Activated CD4-positive, alpha-beta T cell treated with anti-CD3 and anti-CD28 coated beads, Interleukin-2, amount 50 U/mL, for 48 hours (primary cell): ENCODE results near the gene ASCL1.

Source experiments
- DNase-seq, 2 experiments: peaks; one replicate each; pipeline ENCODE4 v3.0.0-alpha.2; 2020

Gene ASCL1

DNA sequence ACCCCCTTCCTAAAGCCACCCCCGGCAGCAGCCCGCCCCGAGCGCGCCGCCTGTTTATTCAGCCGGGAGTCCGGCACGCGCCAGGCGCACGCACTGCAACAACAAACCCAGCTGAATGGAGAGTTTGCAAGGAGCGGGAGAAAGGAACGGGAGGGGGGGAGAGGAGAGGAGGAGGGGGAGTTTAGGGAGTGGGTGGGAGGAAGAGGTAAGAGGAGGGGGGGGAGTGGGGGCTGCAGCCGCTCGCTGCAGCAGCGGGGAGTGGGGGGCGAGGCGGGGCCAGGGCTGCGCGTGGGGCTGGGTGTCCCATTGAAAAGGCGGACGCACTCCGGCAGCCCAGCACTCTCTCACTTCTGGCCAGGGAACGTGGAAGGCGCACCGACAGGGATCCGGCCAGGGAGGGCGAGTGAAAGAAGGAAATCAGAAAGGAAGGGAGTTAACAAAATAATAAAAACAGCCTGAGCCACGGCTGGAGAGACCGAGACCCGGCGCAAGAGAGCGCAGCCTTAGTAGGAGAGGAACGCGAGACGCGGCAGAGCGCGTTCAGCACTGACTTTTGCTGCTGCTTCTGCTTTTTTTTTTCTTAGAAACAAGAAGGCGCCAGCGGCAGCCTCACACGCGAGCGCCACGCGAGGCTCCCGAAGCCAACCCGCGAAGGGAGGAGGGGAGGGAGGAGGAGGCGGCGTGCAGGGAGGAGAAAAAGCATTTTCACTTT is at the start of gene ASCL1:
Gene ASCL1 (plus strand): TSS at position 336 of the 712 bp plus-strand sequence. CDS start 571 bp downstream, outside the sequence.
- DNase-seq, result no peak

DNA sequence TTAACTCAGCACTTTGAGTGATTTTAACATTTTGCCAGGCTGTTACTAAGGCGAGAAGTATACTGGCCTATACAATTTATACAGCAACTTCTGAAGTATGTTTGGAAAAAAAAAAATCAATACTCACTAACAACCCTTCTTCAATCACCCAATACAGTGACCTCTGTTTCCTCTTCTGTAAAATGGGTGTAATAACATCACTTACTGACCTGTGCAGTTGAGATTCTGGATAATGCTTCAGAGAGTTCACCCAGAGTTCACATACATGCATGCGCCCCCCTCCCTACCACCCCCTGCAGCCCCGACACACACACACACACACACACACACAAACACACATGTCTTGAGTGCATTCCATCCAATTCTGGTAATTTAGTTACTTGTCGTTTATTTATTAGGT is 49.6 kb upstream of the ASCL1 start:
- DNase-seq, result no peak

DNA sequence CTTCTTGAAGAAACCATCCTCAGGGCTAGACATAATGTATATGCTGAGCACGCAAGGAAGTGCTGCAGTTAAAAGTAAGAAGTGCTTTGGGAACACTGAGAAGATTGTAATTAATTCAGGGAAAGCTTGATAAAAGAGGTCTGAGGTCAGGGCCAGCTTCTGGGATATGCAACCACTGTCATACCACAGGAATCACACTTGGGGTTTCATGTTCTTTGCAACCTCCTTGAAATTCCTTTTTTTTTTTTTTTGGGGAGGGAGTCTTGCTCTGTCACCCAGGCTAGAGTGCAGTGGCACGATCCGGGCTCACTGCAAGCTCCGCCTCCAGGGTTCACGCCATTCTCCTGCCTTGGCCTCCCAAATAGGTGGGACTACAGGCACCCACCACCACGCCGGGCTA is 47.3 kb upstream of the ASCL1 start:
- DNase-seq, result no peak

DNA sequence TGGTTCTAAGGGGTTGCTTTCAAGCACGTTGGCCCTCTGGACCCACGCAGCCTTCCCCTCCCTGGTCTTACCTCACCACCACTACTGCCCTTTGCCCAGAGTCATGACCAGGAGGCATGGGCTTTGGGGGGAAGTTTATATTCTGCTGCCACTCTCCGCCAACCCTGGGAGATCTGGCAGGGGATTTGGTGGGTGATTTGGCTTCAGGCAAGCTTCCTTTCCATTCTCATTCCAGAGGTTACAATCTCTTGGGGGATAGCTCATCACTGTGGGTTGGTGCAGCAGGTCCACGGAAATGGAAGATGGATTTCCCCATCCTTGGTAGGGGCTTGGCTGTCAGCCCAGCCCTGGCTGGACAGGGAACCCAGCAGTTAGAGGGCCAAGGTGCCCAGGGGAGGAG is 46.7 kb upstream of the ASCL1 start:
- DNase-seq, result no peak

DNA sequence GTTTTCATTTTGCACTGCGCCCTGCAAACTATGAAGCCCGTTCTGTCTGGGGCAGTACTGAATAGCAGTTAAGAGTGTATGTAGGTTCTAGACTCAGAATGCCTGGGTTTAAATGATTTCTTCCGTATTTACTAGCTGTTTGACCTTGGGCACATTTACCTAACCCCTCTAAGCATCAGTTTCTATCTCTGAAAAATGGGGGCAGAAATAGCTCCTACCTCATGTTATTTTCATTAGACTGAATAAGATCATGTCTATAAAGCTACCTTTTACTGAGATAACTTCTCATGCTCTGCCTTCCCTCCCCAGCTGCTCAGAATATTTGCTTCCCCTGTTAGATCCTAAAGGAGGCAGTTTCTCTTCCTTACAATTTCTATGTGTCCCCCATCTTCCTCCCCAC is 46.2 kb upstream of the ASCL1 start:
- DNase-seq, result no peak

DNA sequence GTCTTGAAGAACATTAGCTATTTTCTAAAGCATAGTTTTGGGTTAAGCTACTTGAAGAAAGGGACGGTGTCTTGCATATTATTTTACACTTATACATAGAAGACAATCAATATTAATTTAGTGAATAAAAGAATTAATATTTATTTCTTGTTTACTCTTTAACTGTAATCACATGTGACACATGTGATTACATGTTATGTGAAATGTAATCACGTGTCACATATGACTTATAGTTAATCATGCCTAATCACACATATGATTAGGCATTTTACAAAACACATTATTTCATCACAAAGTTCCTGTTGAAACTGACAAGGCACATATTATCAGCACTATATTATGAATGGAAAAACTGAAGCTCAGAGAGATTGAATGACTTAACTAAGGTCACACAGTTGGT is 45.2 kb upstream of the ASCL1 start:
- no peak for DNase-seq

DNA sequence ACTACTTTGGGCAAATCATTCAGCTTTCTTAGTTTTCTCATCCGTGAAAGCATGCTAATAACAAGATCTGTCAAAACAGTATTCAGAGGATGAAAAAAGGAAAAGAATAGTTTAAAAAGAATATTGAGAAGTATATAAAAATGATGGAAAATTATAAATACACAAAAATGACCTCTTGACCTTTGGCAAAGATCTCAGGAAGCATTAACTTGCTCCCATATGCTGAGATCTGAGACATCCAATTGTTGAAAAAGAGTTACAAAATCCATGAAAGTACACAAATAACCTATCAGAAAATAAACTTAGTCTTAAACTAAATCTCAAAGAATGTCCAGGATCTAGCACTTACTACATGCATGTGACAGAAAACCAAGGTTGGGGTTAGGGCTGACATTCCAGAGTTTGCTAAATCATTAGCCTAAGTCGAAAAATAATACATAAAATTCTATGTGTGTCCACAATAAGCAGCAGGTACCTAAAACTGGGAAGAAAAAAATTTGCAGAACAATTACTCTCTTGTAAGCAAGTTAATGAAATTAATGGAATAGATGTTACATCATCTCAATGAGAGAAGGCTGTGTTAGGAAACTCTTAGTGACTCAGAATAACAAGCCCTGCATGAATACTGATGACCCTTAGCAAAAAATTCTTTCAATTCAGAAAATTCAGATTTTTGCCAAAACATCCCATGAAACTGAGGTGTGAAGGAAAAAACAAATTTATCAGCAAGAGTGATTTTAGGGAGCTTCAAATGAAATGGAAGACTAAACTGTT is 43.8 kb upstream of the ASCL1 start:
- DNase-seq, result no peak

DNA sequence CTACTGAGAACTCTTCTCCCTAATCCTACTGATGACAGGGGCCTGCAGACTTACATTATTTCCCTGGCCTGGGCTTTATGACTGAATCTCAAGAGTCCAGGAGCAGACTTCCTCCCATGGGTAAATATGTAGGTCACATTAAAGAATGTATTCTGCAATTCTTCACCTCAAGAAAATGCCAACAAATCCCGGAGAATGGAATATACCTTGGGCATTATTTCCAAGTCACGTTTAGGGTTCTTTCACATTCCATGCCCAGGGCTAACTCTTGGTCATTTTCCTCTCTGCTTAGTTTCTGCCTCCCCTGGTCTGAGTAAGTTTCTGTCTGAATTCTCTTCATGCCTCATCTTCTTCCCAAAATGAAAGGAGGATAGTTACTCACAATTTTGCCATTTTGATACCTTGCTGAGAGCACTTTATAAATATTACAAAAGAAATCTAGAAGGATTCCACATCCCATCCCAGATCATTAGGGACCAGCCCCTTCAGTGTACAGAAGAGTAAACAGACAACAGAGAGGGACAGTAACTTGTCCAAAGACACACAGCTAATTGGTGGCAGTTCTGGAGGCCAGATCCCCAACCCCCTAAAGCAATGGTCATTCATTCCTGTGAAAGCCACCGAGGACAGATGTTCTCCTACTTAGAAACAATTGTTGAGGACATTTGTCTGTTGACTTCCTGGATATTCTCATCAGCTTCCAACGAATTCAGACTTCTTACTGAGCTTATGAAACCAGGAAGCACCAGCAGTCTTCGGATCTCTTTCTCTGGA is 41.0 kb upstream of the ASCL1 start:
- no peak for DNase-seq

DNA sequence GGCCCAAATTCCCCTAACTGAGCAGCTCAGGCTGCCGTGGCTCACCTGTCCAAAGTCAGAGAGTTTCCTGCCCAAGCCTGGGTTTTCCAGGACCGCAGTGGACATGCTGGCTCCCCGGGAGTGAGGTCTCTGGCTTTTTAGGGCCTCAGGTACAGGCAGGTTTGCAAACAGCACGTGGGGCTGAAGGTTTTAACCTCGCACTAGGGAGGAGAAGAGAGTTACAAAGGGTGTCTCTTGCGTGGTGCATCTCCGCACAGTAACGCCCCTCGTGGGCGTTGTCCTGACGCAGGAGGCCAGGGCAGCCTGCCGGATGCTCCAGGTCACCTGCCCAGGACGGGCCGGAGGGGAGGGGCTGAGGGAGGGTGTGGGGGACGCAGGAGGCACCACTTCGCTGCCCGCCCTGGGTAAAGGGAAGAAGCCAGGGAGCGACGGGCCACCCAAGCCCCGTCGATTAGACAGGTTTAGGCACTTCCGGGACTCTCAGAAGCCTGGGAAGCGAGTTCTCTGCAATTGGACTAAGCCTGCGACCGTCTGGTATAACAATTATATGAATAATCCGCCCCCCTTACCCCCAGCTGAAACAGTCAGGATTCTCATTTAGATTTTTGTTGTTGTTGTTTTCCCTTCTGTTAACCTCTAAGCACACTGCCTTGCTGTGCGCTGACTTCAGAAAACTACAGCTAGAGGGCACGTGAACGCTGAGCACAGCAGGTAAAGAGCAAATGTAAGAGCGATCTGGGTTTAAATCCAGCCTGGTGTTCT is 40.3 kb upstream of the ASCL1 start, which contains the start of gene PAH:
Gene PAH (minus strand): TSS at position 219 of the 762 bp plus-strand sequence. CDS start 114 bp downstream, at position 105.
- DNase-seq, result peak in 1 of 2 experiments; percentile 4

DNA sequence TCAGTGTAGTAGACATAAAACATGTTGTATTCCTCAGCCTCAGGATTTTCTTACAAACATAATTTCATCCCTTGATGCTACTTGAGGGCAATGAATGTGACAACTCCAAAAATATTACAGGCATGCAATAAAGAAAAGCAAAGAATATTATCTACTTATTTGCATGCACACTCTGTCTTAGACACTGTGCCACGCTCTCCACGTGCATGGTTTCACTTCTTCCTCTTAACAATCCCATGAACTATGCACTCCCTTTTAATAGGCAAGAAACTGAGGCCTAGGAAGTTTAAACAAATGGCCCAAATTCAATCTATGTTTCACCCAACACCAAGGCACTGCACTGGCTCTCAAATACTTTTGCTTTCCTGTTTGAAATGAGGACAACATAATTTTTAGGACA is 38.6 kb upstream of the ASCL1 start:
- no peak for DNase-seq

DNA sequence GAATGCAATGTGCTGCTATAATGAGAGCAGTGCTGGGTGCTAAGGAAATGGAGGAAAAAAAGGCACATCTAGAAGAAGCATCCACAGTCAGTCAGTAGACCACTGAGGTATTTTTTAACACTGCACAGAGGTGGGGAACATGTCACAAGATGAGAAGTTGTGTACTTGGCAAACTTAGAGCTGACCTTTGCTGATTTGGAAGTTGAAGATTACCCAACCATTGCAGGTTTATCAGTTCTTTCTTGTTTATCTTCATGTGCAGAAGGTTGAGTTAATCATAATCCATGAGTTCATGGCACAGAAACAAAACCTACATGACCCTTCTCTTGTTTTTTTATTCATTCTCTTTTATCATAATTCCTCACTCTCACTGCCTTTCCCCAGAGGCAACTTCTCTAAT is 37.2 kb upstream of the ASCL1 start:
- no peak for DNase-seq

DNA sequence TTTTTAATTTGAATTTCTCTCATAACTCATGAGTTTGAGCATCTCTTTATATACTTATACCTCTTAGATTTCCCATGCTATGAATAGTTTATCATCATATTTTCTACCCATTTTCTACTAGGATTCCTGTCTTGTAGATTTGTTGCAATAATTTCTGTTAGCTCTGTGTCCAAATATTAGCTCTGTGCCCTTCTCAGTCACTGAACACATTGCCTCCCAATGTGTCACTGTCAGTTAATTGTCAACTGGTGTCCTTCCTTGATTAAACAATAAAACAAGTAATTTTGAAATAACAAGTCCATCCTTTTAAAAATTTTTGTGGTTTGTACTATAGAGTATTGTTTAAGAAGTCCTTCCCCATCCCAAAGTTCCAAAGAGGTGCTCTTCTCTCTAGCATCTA is 36.2 kb upstream of the ASCL1 start:
- DNase-seq, result no peak

DNA sequence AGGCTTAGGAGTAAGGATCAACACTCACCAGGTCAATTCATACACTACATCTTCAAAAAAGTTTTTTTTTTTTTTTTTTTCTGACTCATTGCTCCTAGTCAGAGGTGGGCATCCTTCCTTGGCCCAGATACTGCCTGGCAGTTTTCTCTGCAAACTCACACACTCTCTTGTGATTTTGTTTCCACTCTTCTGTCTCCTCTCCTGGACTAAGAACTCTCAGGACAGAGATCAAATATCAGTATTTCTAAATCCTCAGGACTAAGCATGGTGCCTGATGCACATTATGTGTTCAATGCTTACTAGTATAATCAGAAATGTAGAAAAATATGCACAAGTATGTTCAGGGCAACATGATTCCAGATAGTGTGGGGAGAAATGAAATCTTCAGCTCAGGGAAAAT is 30.3 kb upstream of the ASCL1 start:
- DNase-seq, result no peak

DNA sequence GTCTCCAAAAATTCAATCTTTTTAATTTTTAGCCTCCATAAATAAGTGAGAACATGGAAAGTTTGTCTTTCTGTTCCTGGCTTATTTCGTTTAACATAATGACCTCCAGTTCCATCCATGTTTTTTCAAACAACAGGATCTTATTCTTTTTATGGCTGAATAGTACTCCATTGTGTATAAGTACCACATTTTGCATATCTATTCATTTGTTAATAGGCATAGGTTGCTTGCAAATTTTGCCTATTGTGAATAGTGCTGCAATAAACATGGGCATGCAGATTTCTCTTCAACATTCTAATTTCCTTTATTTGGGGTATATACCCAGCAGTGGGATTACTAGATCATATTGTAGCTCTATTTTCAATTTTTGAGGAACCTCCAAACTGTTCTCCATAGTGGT is 24.3 kb upstream of the ASCL1 start:
- DNase-seq, result no peak

DNA sequence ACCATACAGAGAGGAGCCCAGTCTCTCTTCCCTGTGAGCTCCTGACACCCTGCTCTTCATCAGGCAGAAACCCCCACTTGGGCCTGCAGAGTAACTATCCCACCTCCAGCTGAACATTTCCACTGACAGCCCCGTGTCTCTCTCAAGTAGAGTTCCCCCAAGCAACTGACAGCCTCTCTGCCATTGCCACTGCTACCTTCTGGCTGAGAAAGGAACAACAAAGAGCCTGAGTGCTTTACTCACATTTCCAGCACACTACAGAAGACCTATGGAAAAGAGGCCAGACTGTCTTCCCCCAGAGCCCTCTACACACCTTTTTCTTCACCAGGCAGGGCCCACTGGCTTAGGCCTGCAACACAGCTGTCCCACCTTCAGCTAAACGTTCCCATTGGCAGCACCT is 18.4 kb upstream of the ASCL1 start:
- DNase-seq, result no peak

DNA sequence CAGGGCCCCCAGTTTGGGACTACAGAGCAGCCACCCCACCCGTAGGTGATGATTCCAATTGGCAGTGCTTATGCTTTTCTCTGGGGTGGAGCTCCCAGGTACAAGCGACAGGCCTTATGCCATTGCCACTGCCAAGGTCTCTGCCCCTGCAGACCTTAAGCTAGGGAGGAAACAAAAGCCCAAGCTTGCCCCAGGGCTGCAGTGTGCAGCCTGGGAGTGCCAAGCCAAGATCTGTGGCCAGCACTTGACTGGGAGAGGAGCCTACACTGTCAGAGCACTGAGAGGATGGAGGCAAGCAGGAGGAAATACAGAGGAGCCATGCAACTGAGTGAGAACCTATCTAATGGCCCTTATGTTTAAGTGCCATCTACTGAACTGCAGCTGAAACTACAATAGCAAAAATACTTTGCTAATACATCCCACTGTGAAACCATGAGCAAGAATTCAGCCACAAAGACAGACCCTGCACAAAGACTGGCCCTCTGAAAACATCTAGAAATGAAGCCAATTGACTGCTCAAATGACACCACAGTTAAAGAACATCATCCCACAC is 17.7 kb upstream of the ASCL1 start:
- no peak for DNase-seq

DNA sequence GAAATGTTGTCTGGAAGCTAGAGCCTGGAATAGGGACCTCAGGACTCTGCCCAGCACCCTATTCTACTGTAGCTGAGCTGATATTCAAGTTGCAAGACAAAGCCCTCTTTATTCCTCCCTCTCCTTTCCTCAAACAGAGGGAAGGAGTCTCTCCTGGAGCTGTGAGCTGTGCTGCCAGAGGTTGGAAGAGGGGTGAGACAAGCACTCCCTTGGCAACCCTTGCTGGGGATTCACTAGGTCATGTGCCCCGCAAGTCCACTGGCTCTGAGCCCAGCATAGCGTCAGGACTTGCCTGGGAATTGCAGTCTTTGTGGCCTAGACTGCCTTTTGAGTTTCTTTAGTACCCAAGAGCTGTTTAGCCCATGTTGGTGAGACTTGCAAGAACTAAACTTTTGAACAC is 11.4 kb upstream of the ASCL1 start:
- DNase-seq, result no peak

DNA sequence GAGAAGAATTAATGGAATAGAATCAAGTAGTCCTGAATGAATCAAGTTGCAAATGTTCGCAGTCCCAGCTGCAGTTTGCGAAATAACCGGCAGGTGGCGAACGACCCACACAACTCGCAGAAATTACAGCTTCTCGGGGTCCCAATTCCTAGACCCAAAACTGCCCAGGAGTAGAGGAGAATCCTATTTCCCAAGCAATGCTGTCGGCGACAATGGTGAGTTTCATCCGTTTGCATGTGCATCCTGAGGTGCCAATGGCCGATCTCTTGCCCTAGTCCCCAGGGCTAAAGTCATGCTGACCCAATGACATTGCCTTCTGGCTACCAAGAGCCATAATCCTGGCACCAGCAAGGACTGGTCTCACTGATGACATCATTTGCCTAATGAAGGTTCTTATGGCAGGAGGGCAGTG is 8.5 kb upstream of the ASCL1 start:
- DNase-seq, result peak; percentile 64 to 72

DNA sequence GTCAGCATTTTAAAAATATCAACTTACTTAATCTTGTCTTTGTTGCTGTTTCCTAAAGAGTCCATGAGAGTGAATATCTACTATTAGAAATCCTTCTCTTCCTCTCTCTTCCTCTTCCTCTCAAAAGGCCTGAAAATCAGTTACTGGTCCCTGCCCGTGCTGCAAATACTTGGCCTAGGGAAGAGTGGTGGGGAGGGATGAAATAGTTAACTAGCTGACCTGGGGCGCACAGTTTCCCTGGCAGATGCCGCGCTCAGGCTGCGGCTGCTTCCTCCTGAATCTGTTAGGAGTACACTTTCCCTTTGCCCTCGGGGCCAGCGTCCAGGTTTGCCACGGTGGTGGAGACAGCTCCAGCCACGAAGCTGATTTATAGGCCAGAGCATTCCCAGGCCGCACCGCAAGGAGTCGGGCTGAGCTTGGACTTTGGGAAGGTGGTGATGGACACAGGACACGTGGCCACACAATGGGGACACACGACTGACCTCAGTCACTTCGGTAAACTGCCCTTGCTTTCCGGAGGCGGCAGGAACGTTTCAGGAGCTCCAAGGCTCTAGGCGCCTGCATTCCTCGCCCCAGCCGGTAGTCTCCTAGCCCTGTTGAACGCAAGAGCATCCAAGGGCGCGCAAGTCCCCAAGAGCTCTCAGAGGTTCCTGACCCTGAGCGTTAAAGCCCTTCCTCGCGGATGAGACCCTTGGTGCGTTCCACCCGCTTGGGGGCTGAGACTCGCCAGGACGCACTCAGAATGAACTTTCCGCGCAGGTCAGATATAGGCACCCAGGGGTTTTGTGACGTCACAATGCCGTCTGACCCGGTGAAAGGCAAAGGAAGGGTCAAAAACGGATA is 7.1 kb upstream of the ASCL1 start:
- DNase-seq, result no peak

DNA sequence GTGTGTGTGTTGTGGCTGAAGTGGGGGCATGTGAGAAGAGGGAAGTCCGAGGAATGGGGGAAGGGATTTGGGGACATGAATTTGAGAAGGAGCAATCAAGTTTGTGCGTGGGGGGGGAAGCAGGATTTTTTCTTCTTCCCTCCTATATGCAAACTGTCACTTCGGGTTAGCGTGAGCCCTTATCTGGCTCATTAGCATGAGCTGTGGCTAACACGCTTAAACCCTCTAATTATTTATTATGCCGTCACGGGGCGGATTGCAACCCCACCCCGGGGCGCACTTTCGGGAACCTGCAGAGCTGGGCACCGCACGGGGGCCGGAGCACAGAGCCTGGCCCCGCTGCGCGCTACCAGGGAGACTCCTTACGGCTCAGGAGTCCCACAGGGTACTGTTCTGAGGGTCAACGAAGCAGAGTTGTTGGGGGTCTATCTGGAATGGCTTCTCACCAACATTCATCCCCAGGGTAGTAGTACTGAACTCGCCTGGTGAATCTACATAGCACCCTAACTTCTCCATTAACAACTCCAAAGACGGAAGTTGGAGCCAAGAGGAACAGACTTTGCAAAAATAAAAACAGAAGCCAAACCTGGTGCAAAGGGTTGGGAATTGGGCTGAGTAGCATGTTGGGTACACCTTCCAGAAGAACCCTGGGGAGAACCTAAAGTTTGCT is 6.4 kb upstream of the ASCL1 start:
- DNase-seq, result no peak

DNA sequence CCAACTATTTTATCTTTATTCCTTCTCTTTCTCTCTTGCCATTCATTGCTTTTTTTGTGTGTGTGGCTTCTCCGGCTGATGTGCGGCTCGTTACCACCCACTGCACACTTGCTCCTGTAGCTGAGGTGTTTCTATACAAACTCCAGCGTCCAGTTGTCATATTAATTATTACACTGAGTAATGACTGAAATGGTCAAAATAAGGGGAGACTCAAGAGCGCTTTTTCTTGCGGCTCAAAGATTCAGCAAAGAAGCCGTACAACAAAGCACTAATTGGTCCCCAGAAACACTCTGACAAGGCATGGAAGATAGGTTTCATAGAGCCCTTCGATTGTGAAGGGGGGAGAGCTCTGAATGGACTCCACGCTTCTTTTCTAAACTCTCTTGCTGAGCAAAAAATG is 5.6 kb upstream of the ASCL1 start:
- DNase-seq, result no peak
